Prostate gland (tissue), 2 donors: Measurements from ENCODE around the gene SLC24A3.

ENCODE experiments used
- CTCF ChIP-seq, 4 experiments: fragments of 200-600 bp in 2 of 4; fragments of 450-650 bp in 2 of 4; sonication (generic) in 2 of 4; IDR thresholded peaks; 1 replicate in 3 of 4; 2 replicates in 1 of 4; pipeline ENCODE4 v1.5.1; 2016 to 2019; ENCODE audit warnings: antibody characterized with exemption in 4 of 4, mild to moderate bottlenecking in 2 of 4, moderate library complexity in 2 of 4
- POLR2A ChIP-seq: fragments of 450-650 bp; IDR thresholded peaks from one replicate; pipeline ENCODE4 v1.6.1; 2016; ENCODE audit warnings: antibody characterized with exemption, mild to moderate bottlenecking
- POLR2AphosphoS5 ChIP-seq: sonication (generic); formaldehyde crosslinking; IDR thresholded peaks from one replicate; pipeline ENCODE4 v1.6.1; 2017; ENCODE audit warnings: antibody characterized with exemption

- no peak for TF ChIP-seq CTCF (IDR thresholded peaks at IDR 0.05)
- TF ChIP-seq POLR2A: no peak
- TF ChIP-seq POLR2AphosphoS5: no peak
Measured at GRCh38 chr20:19582782-19583181, 370.3 kb downstream of the SLC24A3 start.
